PC-3 (cell line): ENCODE measurements around the gene BLM. TPM values are rescaled to one million over a fixed set of nuclear protein-coding genes. Genes with fewer than 3 reads are reported as not detected.

Experiments used
- ATAC-seq: fragments of 200-7000 bp; cut with Tn5 transposase; 2 replicates; pipeline ENCODE4 v1.9.1; 2020; ENCODE audit warnings: mild to moderate bottlenecking, moderate library complexity
- BruUV-seq: library from RNA; stranded (reverse); fragments of 400-500 nt; replicated peaks from 2 replicates; lab custom pipeline; 2021; lab: Mats Ljungman, UMichigan
- CTCF ChIA-PET: fragments of 300-600 bp; sonication (Branson Sonifier 250); formaldehyde crosslinking; loops from one replicate; lab custom pipeline; 2022; ENCODE audit warnings: antibody characterized with exemption; lab: Charles Lee
- POLR2A ChIA-PET: fragments of 300-600 bp; sonication (Branson Sonifier 250); formaldehyde crosslinking; loops from one replicate; lab custom pipeline; 2022; ENCODE audit warnings: antibody characterized with exemption; ENCODE audit not compliant: unreplicated experiment; lab: Charles Lee
- DNase-seq: peaks from one replicate; pipeline ENCODE4 v3.0.0-alpha.2; 2015
- H2AFZ ChIP-seq: fragments of 300-600 bp; sonication (generic); 2 replicates; pipeline ENCODE4 v1.6.0; 2016; ENCODE audit warnings: antibody characterized with exemption, low read length
- H3F3A ChIP-seq: fragments of 300-600 bp; sonication (generic); one replicate; pipeline ENCODE4 v1.6.0; 2017; ENCODE audit warnings: antibody characterized with exemption, low read length, control low read depth, mild to moderate bottlenecking; ENCODE audit not compliant: unreplicated experiment
- H3K27ac ChIP-seq: fragments of 300-600 bp; sonication (generic); 2 replicates; pipeline ENCODE4 v1.5.1; 2016; ENCODE audit warnings: mild to moderate bottlenecking, low read length
- H3K27me3 ChIP-seq: fragments of 300-600 bp; sonication (generic); 2 replicates; pipeline ENCODE4 v1.6.1; 2016; ENCODE audit warnings: low read length, mixed read lengths
- H3K36me3 ChIP-seq: fragments of 300-600 bp; sonication (generic); 2 replicates; pipeline ENCODE4 v1.6.1; 2016; ENCODE audit warnings: low read depth, mixed run types, low read length, mixed read lengths
- H3K4me1 ChIP-seq: fragments of 300-600 bp; sonication (generic); 2 replicates; pipeline ENCODE4 v1.5.1; 2016; ENCODE audit warnings: low read length; ENCODE audit not compliant: insufficient read depth
- H3K4me2 ChIP-seq: fragments of 300-600 bp; sonication (generic); 2 replicates; pipeline ENCODE4 v1.6.0; 2016; ENCODE audit warnings: low read length
- H3K4me3 ChIP-seq: fragments of 300-600 bp; sonication (generic); 2 replicates; pipeline ENCODE4 v1.5.1; 2016; ENCODE audit warnings: mild to moderate bottlenecking, low read length, mixed read lengths
- H3K79me2 ChIP-seq: fragments of 300-600 bp; sonication (generic); 2 replicates; pipeline ENCODE4 v1.6.1; 2017; ENCODE audit warnings: low read length, mixed read lengths
- H3K9ac ChIP-seq: fragments of 300-600 bp; sonication (generic); 2 replicates; pipeline ENCODE4 v1.6.0; 2016; ENCODE audit warnings: mild to moderate bottlenecking, low read length
- H3K9me2 ChIP-seq: fragments of 300-600 bp; sonication (generic); replicated peaks from 2 replicates; pipeline ENCODE4 v1.6.1; 2016; ENCODE audit warnings: mixed run types, low read length, mixed read lengths
- H3K9me3 ChIP-seq: fragments of 300-600 bp; sonication (generic); 2 replicates; pipeline ENCODE4 v1.6.1; 2016; ENCODE audit warnings: low read length, mixed read lengths
- H4K20me1 ChIP-seq: fragments of 300-600 bp; sonication (generic); 2 replicates; pipeline ENCODE4 v1.6.1; 2016; ENCODE audit warnings: low read length, mixed read lengths
- EZH2 ChIP-seq: fragments of 300-600 bp; sonication (generic); IDR thresholded peaks from one replicate; pipeline ENCODE4 v1.6.1; 2017; ENCODE audit warnings: antibody characterized with exemption, mild to moderate bottlenecking, low read length; ENCODE audit not compliant: unreplicated experiment
- EZH2phosphoT487 ChIP-seq: fragments of 300-600 bp; sonication (generic); IDR thresholded peaks from 2 replicates; pipeline ENCODE4 v1.6.1; 2018; ENCODE audit warnings: mild to moderate bottlenecking, antibody characterized with exemption, low read length, borderline replicate concordance
- intact Hi-C: fragments of 100-400 bp; cut with micrococcal nuclease; formaldehyde crosslinking; loops from 2 replicates; pipeline ENCODE4 v1.9.0; 2023
- total RNA-seq: library from RNA; depleted of rRNA; stranded (reverse); fragments of >200 nt; gene quantifications from 2 replicates; pipeline ENCODE4 v1.2.3, GENCODE V29; 2014
- TF ChIP-seq, protein P1 (sequence below): fragments of 300-600 bp; sonication (generic); conservative IDR thresholded peaks from 2 replicates; pipeline ENCODE4 v1.5.1; 2017; ENCODE audit warnings: antibody characterized with exemption, low read depth, mild to moderate bottlenecking, low read length

The BLM gene
- total RNA-seq, 1 experiment from 2014 or later, result 18.7 TPM

DNA sequence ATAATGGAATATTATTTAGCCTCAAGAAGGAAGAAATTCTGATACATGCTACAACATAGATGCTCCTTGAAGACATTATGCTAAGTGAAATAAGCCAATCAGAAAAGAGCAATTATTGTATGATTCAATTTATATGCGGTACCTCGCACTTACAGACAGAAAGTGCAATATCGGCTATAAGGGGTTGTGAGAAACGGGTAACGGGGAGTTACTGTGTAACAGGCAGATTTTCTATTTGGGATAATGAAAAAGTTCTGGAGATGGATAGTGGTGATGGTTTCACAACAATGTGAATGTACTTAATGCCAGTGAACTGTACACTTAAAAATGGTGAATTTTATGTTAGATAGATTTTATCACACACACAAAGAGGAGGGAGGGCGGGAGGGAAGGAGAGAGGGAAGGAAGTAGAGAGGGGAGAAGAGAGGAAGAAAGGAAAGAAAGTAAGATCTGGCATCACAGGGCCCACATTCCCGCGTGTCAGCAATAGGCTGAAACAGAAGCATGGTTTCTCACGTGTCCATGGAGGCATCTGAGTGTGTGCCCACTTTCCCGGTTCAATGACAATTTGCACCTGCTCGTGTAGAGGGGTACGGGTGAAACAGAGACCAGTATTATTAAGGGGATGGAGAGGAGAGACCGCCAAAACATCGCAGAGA, 700 bp upstream of the BLM start:
- intact Hi-C loops, result loop anchor here (5.0 kb wide), 2 partner anchors 156 to 171 kb away; no protein-coding TSS in a partner anchor
- no peaks in the 10 kb centered on the region for H3K27me3 ChIP-seq
- TF ChIP-seq EZH2, result no peak
- TF ChIP-seq, protein P1, sequence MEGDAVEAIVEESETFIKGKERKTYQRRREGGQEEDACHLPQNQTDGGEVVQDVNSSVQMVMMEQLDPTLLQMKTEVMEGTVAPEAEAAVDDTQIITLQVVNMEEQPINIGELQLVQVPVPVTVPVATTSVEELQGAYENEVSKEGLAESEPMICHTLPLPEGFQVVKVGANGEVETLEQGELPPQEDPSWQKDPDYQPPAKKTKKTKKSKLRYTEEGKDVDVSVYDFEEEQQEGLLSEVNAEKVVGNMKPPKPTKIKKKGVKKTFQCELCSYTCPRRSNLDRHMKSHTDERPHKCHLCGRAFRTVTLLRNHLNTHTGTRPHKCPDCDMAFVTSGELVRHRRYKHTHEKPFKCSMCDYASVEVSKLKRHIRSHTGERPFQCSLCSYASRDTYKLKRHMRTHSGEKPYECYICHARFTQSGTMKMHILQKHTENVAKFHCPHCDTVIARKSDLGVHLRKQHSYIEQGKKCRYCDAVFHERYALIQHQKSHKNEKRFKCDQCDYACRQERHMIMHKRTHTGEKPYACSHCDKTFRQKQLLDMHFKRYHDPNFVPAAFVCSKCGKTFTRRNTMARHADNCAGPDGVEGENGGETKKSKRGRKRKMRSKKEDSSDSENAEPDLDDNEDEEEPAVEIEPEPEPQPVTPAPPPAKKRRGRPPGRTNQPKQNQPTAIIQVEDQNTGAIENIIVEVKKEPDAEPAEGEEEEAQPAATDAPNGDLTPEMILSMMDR, result no peak
- TF ChIP-seq EZH2phosphoT487, result no peak
- H3K36me3 ChIP-seq, result no peaks in the 10 kb centered on the region
- TSS peak; percentile 87 for BruUV-seq
- peak overlapping the region; percentile 85 for H3K9ac ChIP-seq
- H3K4me2 ChIP-seq, result peak overlapping the region; percentile 87
- no peaks in the 10 kb centered on the region for H3F3A ChIP-seq
- ATAC-seq (no peak), DNase-seq (no peak)
- H3K9me3 ChIP-seq, result no peaks in the 10 kb centered on the region
- H2AFZ ChIP-seq, result peak overlapping the region; percentile 81
- ChIA-PET CTCF (interaction anchor here (0.6 kb wide), 1 partner anchor 265 kb away, joined by 3 read pairs; no protein-coding TSS in a partner anchor), POLR2A (interaction anchor here (0.6 to 0.9 kb wide), 2 partner anchors 328 to 1312 kb away, joined by 4 to 17 read pairs; partner anchors contain the start of gene IQGAP1)
- peak overlapping the region; percentile 29; the same call in 1 of the 2 replicates for H3K27ac ChIP-seq
- H3K4me3 ChIP-seq, result peak overlapping the region; percentile 75
- peaks cover 38% of the 10 kb centered on the region for H3K79me2 ChIP-seq
- no peaks in the 10 kb centered on the region for H3K9me2 ChIP-seq
- peaks cover 5% of the 10 kb centered on the region; the same call in 1 of the 2 replicates for H3K4me1 ChIP-seq
- no peaks in the 10 kb centered on the region for H4K20me1 ChIP-seq

DNA sequence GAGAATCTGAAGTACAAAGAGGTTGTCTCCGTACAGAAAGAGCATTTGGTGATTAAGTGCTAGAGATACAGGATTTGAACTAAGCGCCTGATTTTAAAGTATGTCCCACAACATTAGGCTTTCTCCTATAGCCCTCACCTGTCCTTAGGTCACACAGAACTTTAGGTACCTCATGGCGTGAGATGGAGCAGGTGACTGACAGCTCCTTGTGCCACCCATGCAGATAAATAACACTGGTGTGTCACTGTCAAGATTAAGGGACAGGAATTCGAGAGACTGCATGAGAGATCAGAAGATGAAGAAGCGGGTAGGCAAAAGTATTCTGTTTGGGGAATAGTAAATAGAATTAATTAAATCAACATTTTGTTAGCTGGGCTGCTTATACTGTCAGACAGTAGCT, 1.1 kb downstream of the BLM start:
- Histone ChIP-seq H3K4me2 (peak overlapping the region; percentile 88), H3K9ac (peak overlapping the region; percentile 86), H3F3A (no peaks in the 10 kb centered on the region), H3K9me3 (no peaks in the 10 kb centered on the region), H3K27me3 (no peaks in the 10 kb centered on the region), H2AFZ (no peak overlapping the region), H3K36me3 (no peaks in the 10 kb centered on the region), H3K9me2 (no peaks in the 10 kb centered on the region), H3K4me3 (peak overlapping the region; percentile 75), H3K79me2 (peaks cover 38% of the 10 kb centered on the region), H4K20me1 (no peaks in the 10 kb centered on the region), H3K27ac (no peak overlapping the region), H3K4me1 (peaks cover 5% of the 10 kb centered on the region; the same call in 1 of the 2 replicates)
- ChIA-PET POLR2A (no interaction called here), CTCF (no interaction called here)
- BruUV-seq, result no TSS peak
- DNase-seq, result no peak
- TF ChIP-seq EZH2, result no peak
- TF ChIP-seq EZH2phosphoT487, result no peak
- TF ChIP-seq, protein P1, result no peak
- no peak for ATAC-seq
- intact Hi-C loops, result loop anchor here (5.0 kb wide), 2 partner anchors 154 to 169 kb away; no protein-coding TSS in a partner anchor

DNA sequence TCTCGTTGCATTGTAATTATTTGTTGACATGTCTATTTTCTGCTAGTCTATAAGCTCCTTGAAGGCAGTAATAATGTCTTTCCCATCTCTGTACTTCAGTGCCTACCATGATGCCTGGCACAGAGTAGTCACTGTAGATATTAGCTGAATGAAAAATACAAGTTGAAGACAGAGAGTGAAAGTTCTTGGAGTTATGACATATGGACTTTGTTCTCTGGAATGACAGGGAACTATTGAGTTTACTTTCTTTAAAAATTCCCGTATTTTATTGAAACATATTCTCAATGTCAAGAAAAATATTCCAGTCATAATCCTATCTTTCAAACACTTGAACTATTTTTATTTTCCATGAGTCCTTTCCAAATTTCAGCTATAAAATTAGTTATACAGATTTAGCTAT, 3.0 kb downstream of the BLM start:
- Histone ChIP-seq H3K4me2 (peak overlapping the region; percentile 22; the same call in 1 of the 2 replicates), H3K9me2 (no peaks in the 10 kb centered on the region), H3K27ac (no peak overlapping the region), H3K9me3 (no peaks in the 10 kb centered on the region), H4K20me1 (no peaks in the 10 kb centered on the region), H3K4me3 (no peak overlapping the region), H3K79me2 (peaks cover 38% of the 10 kb centered on the region), H3K4me1 (peaks cover 5% of the 10 kb centered on the region; the same call in 1 of the 2 replicates), H3K27me3 (no peaks in the 10 kb centered on the region), H2AFZ (no peak overlapping the region), H3F3A (no peaks in the 10 kb centered on the region), H3K36me3 (no peaks in the 10 kb centered on the region), H3K9ac (no peak overlapping the region)
- intact Hi-C loops, result no loop called here
- no peak for DNase-seq
- BruUV-seq, result no TSS peak
- TF ChIP-seq, protein P1, result no peak
- no peak for TF ChIP-seq EZH2
- ChIA-PET POLR2A (no interaction called here), CTCF (no interaction called here)
- no peak for ATAC-seq
